Neural cell (in vitro differentiated cells): ENCODE results near the gene KCTD16.

Source experiments
- EP300 ChIP-seq: fragments of 450-650 bp; conservative IDR thresholded peaks from 2 replicates; pipeline ENCODE4 v1.6.1; 2014; ENCODE audit warnings: antibody characterized with exemption, mild to moderate bottlenecking, moderate library complexity; ENCODE audit not compliant: poor library complexity, severe bottlenecking
- MXI1 ChIP-seq: fragments of 450-650 bp; conservative IDR thresholded peaks from 2 replicates; pipeline ENCODE4 v1.6.1; 2014; ENCODE audit warnings: antibody characterized with exemption, mild to moderate bottlenecking; ENCODE audit not compliant: poor library complexity, severe bottlenecking
- TF ChIP-seq, protein P1 (sequence below): fragments of 450-650 bp; IDR thresholded peaks from 2 replicates; pipeline ENCODE4 v1.5.1; 2014; ENCODE audit warnings: antibody characterized with exemption, mild to moderate bottlenecking, moderate library complexity; ENCODE audit not compliant: poor library complexity, severe bottlenecking

DNA sequence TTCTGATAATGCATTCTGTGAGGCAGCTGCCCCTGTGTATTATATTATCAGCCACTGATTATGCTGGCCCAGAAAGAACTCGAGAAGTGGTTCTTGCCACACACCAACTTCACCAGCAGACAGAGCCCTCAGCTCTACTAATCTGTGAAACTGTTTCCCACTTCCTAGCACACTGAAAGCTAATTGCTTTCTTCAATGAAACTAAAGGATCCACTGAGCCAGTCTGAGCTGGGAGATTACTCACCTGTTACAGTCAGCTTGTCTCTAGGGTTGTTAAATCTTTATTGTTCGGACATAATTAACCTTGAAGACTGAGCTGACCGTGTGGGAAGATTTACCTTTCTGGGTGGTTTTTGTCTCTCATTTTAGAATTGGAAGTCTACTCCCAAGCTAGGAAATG is 263.2 kb downstream of the KCTD16 start:
- TF ChIP-seq MXI1: no peak
- TF ChIP-seq, protein P1, sequence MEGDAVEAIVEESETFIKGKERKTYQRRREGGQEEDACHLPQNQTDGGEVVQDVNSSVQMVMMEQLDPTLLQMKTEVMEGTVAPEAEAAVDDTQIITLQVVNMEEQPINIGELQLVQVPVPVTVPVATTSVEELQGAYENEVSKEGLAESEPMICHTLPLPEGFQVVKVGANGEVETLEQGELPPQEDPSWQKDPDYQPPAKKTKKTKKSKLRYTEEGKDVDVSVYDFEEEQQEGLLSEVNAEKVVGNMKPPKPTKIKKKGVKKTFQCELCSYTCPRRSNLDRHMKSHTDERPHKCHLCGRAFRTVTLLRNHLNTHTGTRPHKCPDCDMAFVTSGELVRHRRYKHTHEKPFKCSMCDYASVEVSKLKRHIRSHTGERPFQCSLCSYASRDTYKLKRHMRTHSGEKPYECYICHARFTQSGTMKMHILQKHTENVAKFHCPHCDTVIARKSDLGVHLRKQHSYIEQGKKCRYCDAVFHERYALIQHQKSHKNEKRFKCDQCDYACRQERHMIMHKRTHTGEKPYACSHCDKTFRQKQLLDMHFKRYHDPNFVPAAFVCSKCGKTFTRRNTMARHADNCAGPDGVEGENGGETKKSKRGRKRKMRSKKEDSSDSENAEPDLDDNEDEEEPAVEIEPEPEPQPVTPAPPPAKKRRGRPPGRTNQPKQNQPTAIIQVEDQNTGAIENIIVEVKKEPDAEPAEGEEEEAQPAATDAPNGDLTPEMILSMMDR: no peak
- TF ChIP-seq EP300: no peak
